GM12874 (cell line): ENCODE data around the gene SEMA6B.

Experiments
- TF ChIP-seq, protein P1 (sequence below): IDR thresholded peaks from 2 replicates; pipeline ENCODE4 v1.5.1; 2011; ENCODE audit warnings: low read depth, mild to moderate bottlenecking, control low read depth, low read length, moderate library complexity; ENCODE audit not compliant: insufficient read depth

Gene SEMA6B

DNA sequence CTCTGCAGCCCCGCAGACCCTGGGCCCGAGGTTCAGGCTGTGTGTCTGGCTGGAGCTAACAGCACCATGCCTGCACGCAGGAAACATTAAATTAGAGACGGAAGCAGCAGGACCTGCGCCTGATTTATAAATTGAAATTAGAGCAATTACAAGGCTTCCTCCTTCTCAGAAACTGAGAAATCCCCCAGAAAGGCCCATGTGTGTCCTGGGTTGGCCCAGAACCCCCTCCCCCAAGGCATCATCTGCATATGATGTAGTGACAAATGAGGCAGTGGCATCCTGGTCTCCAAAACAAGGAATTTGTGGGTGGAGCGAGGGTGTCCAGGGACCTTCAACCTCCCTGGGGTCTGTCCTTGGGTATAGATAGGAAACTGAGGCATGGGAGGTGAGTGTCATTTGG lies 27.2 kb upstream of the SEMA6B start:
- TF ChIP-seq, protein P1, sequence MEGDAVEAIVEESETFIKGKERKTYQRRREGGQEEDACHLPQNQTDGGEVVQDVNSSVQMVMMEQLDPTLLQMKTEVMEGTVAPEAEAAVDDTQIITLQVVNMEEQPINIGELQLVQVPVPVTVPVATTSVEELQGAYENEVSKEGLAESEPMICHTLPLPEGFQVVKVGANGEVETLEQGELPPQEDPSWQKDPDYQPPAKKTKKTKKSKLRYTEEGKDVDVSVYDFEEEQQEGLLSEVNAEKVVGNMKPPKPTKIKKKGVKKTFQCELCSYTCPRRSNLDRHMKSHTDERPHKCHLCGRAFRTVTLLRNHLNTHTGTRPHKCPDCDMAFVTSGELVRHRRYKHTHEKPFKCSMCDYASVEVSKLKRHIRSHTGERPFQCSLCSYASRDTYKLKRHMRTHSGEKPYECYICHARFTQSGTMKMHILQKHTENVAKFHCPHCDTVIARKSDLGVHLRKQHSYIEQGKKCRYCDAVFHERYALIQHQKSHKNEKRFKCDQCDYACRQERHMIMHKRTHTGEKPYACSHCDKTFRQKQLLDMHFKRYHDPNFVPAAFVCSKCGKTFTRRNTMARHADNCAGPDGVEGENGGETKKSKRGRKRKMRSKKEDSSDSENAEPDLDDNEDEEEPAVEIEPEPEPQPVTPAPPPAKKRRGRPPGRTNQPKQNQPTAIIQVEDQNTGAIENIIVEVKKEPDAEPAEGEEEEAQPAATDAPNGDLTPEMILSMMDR = no peak

DNA sequence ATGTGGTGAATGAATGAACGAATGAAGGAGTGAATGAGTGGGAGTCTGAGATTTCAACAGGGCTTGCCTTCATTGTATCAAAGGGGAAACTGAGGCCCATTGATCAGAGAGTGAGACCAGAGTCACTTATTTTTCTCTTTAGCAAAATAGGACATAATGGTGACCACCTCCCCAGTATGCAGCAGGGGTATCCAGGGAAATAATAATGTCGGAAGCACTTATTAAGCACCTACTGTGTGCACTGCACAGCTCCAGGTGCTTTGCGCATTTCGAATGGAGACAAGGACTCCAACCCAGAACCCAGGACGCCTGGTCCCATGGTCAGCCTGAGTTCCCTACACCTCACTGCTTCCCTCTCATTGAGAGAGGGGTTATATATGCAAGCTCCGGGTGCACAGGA lies 26.8 kb upstream of the SEMA6B start:
- TF ChIP-seq, protein P1 = no peak

DNA sequence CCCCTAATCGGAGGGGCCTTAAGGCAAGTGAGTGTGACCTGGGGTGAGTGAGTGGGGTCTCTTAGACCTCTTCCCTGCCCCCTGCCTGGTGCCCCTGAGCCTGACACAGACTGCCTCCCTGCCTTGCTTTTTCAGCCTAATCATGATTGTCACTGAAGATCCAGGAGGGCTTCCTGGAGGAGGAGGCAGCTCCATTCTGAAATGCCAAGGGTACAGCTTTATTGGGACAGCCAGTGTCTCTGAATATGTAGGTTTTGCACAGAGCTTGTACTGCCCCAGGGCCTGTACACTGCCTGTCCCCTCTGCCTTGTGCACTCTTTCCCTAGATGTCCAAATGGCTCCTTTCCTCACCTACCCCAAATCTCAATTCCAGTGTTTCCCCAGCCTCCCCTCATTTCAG lies 26.1 kb upstream of the SEMA6B start:
- TF ChIP-seq, protein P1 = no peak

DNA sequence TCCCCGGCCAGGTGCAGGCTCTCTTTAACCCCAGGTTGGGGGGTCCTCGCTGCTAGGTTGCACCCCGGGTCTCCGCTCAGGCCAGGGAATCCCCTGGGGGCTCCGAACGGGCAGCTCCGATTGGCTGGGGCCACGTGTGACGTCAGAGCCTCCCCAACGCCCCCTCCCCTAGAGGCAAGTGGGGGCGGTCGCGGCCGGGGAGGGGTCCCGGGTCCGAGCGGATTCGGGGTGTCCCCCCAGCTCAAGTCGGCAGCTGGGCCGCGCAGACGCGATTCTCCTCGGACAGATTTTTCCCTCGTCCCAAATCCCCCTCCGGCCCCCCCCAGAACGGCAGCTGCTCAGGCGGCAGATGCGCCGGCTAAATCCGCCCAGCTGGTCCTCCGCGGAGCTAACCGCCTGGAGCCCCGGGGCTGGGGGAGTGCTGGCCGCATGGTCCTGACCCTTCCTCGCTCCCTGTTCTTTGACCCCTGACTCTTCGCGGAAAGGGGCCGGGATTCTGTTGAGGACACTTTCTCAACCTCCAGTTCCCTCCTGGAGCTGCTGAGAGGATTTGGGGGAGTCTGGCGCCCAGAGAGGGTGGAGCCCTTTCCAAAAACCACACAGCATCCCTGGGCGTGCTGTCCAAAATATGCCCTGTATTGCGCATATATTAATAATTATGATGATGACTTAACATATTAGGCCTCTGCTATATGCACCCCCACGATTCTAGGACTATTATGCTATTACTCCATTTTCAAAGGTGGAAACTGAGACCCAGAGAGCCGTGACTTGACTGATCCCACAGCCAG lies 25.4 kb upstream of the SEMA6B start:
- TF ChIP-seq, protein P1 = no peak

DNA sequence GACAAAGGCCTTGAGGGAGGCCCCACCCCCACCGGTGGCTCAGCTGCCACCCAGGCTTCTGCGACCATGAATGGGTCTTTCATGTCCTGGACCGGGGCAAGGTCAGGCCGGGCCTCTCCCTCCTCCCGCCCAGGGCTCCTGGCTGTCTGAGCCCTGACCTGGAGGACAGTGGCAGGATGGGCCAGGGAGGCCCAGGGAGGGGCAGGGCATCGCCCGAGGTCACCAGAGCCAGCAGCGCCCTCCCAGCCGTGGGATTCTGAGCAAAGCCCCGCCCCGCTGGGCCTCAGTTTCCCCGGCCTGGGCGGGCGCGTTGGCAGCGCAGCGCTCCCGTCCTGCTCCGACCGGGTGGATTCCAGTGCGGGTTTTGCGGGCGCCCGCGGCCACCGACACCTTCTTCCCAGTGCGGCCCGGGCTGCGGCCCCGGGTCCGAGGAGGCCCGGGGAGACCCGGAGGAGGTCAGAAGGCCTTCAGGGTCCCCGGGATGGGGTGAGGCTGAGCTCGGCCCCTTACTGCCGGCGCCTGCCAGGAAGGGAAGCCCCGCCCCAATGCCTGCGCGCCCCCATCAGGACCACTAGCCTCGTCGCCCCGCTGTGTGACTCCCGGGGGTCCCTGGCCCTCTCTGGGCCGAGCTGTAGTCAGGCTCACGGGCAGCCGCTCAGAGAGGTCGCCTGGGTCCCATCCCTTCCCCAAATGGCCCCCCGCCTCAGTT lies 24.6 kb upstream of the SEMA6B start:
- TF ChIP-seq, protein P1 = no peak

DNA sequence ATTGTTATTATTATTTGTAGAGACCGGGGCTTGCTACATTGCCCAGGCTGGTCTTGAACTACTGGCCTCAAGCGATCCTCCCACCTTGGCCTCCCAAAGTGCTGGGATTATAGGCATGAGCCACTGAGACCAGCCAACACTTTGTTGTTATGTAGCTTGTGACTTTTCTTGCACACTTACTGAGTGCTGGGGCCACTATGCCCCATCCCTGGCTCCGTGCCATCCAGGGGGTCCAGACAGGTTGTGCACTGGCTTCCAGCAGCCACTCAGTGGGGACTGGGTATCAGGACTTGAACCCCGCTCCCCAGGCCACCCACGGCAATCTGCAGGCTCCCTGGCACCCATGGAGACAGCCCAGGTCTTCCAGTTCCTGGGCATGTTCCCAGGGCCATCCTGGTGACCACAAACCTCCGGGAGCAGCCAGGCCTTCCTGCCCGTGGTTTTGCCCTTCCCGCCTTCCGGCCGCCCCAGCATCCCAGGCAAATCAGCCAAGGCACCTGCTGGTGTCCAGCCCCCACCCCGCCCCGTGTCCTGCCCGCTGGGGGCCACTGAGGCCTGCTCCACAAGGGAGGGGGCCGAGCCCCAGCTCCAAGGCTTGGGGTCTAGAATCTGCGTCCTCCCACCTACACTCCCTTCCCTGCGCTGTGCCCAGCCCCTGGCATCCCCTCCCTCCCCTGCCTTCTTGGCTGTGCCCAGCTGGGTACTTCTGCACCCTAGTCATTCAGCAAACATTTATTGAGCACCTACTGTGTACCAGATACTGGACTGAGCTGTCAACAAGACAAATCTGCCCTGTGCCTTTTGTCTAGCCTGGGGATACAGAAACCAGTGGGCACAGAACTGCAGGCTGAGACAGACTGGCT lies 23.7 kb upstream of the SEMA6B start:
- TF ChIP-seq, protein P1 = no peak
